ENCODE data around the gene C15orf39.
"Not testable (repeated sequence)": the region's sequence is repeated elsewhere in the genome, so short reads cannot be mapped to it uniquely, and the experiment has no call there.

The C15orf39 gene

DNA sequence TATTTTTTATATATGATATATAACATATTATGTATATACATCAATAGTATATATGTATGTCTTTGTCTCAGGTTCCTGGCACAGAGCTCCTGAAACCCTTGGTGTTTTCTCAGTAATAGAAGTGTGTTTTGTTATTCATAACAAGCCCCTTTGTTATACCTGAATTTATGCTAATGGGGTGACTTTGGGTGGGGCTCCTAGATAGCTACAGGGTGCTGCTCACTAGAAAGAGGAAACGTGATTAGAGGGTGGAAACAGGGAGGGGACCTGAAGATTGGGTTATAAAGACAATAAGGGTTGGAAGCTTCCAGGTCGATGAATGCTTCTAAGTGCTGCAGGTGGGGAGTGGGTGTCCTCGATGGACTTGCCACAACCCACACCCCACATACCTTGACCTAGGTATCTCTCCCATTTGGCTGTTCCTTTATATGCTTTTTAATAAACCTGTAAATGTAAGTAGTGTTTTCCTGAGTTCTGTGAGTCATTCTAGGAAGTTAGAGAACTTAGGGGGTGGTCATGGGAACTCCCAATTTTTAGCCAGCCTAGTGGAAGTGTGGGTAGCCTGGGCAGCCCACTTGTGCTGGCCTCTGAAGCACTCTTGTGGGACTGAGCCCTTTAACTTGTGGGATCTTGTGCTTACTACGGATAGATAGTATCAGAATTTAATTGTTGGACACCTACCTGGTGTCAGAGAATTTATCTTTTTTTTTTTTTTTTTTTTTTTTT lies 36.9 kb upstream of the C15orf39 start:
- DNase-seq (ENCODE audit: extremely low spot score): peak; percentile 30
- ChIA-PET CTCF (interaction anchor here (0.7 to 1.4 kb wide), 2 partner anchors 11 to 15 kb away, joined by 3 read pairs; no protein-coding TSS in a partner anchor), POLR2A (no interaction called here)
- TF ChIP-seq CTCF (IDR thresholded peaks at IDR 0.05; ENCODE audit: control extremely low read depth, extremely low read depth, low read depth, missing control alignments): no peak

DNA sequence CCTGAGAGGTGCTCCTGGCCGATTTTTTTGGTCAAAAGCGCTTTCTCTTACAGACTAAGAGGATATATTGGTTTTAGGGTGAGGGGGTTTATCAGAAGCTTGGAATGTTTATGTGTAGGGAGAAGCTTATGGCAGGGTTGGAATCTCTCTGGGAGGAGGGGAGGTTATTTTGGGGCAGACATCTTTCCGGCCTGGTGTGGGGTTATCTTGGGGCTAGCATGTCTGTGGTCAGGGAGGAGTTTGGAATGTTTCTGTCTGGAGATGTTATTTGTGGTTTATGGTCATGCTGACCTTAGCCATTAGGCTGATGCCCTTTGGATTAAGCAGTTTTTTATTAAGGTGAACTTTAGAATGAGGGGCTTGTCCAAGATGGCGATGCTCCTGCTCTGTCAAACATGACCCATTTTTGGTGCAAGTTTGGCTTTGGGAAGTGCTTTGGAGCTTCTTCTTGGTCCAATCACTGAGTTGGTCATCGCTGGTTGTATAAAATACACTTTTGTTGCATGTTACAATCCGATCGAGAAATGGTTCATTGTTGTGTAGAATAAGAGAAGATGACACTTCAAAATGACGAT lies 35.1 kb upstream of the C15orf39 start:
- CTCF ChIA-PET: interaction anchor here (1.1 to 1.5 kb wide), 3 partner anchors 9 to 25 kb away, joined by 3 to 4 read pairs (median 4); no protein-coding TSS in a partner anchor
- DNase-seq (ENCODE audit: extremely low spot score); POLR2A ChIA-PET: not testable (repeated sequence)

DNA sequence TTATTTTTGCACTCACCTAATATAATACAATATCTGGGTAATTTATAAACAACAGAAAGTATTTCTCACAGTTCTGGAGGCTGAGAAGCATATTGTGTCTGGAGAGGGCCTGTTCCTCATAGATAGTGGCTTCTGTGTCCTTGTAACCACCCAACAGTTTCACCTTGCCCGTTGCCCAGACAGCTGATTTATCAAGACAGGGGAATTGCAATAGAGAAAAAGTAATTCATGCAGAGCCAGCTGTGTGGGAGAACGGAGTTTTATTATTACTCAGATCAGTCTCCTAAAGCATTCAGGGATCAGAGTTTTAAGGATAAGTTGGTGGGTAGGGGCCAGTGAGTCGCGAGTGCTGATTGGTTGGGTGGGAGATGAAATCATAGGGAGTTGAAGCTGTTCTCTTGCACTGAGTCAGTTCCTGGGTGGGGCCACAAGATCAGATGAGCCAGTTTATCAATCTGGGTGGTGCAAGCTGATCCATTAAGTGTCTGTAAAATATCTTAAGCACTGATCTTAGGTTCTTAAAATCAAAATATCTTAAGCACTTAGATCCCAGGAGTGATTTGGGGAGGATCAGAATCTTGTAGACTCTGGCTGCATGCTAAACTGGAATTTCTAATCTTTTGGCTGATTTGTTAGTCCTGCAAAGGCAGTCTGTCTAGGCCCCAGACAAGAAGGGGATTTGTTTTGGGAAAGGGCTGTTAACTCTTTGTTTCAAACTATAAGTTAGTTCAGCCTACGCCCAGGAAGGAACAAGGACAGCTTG lies 33.9 kb upstream of the C15orf39 start:
- no peak for DNase-seq (ENCODE audit: extremely low spot score)
- POLR2A ChIA-PET: no interaction called here
- CTCF ChIA-PET: interaction anchor here (0.8 to 1.5 kb wide), 8 partner anchors 11 to 160 kb away, joined by 3 to 4 read pairs (median 3); partner anchors contain the start of gene C15orf39
- no peak for TF ChIP-seq CTCF (IDR thresholded peaks at IDR 0.05; ENCODE audit: control extremely low read depth, extremely low read depth, low read depth, missing control alignments)

DNA sequence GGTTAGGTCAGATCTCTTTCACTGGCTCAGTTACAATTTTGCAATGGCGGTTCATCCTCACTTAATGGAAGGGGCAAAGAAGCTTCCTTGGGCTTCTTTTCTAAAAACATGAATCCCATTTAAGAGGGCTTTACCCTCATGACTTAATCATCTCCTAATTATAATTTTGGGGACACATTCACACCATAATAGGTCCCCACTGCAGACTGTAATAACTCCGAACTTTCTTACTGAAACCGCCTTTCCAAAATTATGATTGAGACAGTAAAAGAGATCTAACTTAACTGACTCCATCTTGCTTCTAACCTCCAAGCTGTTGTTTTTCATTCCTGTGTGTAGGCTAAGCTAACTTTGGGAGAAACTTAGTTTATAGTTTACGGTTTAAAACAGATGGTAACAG lies 33.3 kb upstream of the C15orf39 start:
- ChIA-PET CTCF (interaction anchor here (0.8 to 1.5 kb wide), 7 partner anchors 13 to 160 kb away, joined by 3 read pairs; partner anchors contain the start of gene C15orf39), POLR2A (no interaction called here)
- DNase-seq (ENCODE audit: extremely low spot score): no peak
- TF ChIP-seq CTCF (IDR thresholded peaks at IDR 0.05; ENCODE audit: control extremely low read depth, extremely low read depth, low read depth, missing control alignments): no peak

GRCh38 chr15:75170203-75170602 lies 31.5 kb upstream of the C15orf39 start:
- TF ChIP-seq CTCF (IDR thresholded peaks at IDR 0.05; ENCODE audit: control extremely low read depth, extremely low read depth, low read depth, missing control alignments): no peak
- ChIA-PET CTCF (interaction anchor here (1.5 kb wide), 1 partner anchor 9 kb away, joined by 3 read pairs; no protein-coding TSS in a partner anchor), POLR2A (no interaction called here)
- no peak for DNase-seq (ENCODE audit: extremely low spot score)

- no peak for TF ChIP-seq CTCF (IDR thresholded peaks at IDR 0.05; ENCODE audit: control extremely low read depth, extremely low read depth, low read depth, missing control alignments)
- DNase-seq (ENCODE audit: extremely low spot score): no peak
- ChIA-PET POLR2A (no interaction called here), CTCF (interaction anchor here (1.5 kb wide), 1 partner anchor 10 kb away, joined by 3 read pairs; no protein-coding TSS in a partner anchor)
Observed at GRCh38 chr15:75170711-75171341, 30.9 kb upstream of the C15orf39 start.

Data from GM10248 (cell line).